Gastrocnemius medialis (tissue), 4 donors: ENCODE data around the gene DNAJC8.

Experiments used
- CTCF ChIP-seq, 5 experiments: fragments of 450-650 bp in 3 of 5; fragments of 200-600 bp in 2 of 5; sonication (generic) in 2 of 5; IDR thresholded peaks in 4 of 5; conservative IDR thresholded peaks in 1 of 5; 1 replicate in 4 of 5; 2 replicates in 1 of 5; pipeline ENCODE4 v1.5.1; 2016 to 2019; ENCODE audit warnings: antibody characterized with exemption in 5 of 5, mild to moderate bottlenecking in 3 of 5, moderate library complexity in 3 of 5
- POLR2A ChIP-seq, 2 donors: fragments of 450-650 bp; IDR thresholded peaks; one replicate each; pipeline ENCODE4 v1.6.1; 2017; ENCODE audit warnings: antibody characterized with exemption in 2 of 2, mild to moderate bottlenecking in 2 of 2, moderate library complexity in 2 of 2

GRCh38 chr1:28267633-28268032 lies 34.8 kb upstream of the DNAJC8 start:
- TF ChIP-seq CTCF (IDR thresholded peaks at IDR 0.05 in 4 of 5, conservative IDR thresholded peaks at IDR 0.05 in 1 of 5) (no peak), POLR2A (IDR thresholded peaks at IDR 0.05) (no peak)
